BLaER1 (cell line): ENCODE results near the gene CAMK2D.

Source experiments
- H3K27ac ChIP-seq: shearing (Covaris generic); formaldehyde crosslinking; 2 replicates; pipeline ENCODE4 v1.8.1; 2022
- H3K27me3 ChIP-seq: shearing (Covaris generic); formaldehyde crosslinking; 2 replicates; pipeline ENCODE4 v1.8.1; 2022
- H3K36me3 ChIP-seq: shearing (Covaris generic); formaldehyde crosslinking; 2 replicates; pipeline ENCODE4 v1.8.1; 2022
- H3K4me1 ChIP-seq: shearing (Covaris generic); formaldehyde crosslinking; 2 replicates; pipeline ENCODE4 v1.8.1; 2022
- H3K4me2 ChIP-seq: shearing (Covaris generic); formaldehyde crosslinking; 2 replicates; pipeline ENCODE4 v1.8.1; 2022
- H3K4me3 ChIP-seq: shearing (Covaris generic); formaldehyde crosslinking; 2 replicates; pipeline ENCODE4 v1.8.1; 2022
- H3K9ac ChIP-seq: shearing (Covaris generic); formaldehyde crosslinking; 2 replicates; pipeline ENCODE4 v1.8.1; 2022
- H3K9me3 ChIP-seq: shearing (Covaris generic); formaldehyde crosslinking; 2 replicates; pipeline ENCODE4 v1.8.1; 2022
- H4K20me1 ChIP-seq: shearing (Covaris generic); formaldehyde crosslinking; 2 replicates; pipeline ENCODE4 v1.8.1; 2022
- Cebpa-rat ChIP-seq: shearing (Covaris generic); IDR thresholded peaks from 2 replicates; pipeline ENCODE4 v1.8.1; 2022

Gene CAMK2D

DNA sequence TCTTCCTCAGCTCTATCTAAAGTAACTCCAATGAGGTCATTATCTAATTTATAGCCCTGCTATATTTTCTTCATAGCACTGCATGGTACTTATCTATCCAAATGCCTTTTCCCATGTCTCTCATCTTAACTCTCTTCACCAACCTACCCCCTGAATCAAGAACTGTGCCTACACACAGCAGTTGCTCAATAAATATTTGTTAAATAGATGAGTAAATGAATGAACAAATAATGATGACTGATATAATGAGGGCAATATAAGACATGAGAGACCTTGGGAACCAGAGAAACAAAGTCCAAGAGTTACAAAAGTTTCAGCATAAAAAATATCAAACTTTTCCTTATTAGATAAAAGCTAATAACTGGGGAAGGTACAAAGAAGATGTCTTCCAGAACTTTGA is 19.6 kb downstream of the CAMK2D start:
- TF ChIP-seq Cebpa-rat = no peak
- peaks cover 16% of the 10 kb centered on the region; the same call in 1 of the 2 replicates for H3K4me1 ChIP-seq
- H3K4me3 ChIP-seq = no peak overlapping the region
- H3K27me3 ChIP-seq = no peaks in the 10 kb centered on the region
- no peak overlapping the region for H3K9ac ChIP-seq
- H4K20me1 ChIP-seq = peaks cover 77% of the 10 kb centered on the region
- no peak overlapping the region for H3K4me2 ChIP-seq
- no peaks in the 10 kb centered on the region for H3K9me3 ChIP-seq
- no peak overlapping the region for H3K27ac ChIP-seq
- peaks cover 54% of the 10 kb centered on the region for H3K36me3 ChIP-seq

DNA sequence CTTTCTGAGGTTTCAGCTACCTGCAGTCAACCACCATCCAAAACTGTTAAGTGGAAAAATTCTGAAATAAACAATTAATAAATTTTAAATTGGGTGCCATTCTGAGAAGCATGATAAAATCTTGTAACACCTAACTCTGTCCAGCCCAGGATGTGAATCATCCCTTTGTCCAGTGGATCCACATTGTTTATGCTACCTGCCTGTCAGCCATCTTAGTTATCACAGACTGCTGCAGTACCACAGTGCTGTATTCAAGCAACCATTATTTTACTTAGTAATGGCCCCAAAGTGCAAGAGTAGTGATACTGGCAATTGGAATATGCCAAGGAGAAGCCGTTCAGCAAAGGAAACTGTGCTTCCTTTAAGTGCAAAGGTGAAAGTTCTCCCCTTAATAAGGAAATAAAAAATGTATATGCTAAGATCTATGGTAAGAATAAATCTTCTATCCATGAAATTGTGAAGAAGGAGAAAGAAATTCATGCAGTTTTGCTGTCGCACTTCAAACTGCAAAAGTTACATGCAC is 20.6 kb downstream of the CAMK2D start:
- Histone ChIP-seq H4K20me1 (peaks cover 84% of the 10 kb centered on the region), H3K27ac (no peak overlapping the region), H3K4me1 (peaks cover 16% of the 10 kb centered on the region; the same call in 1 of the 2 replicates), H3K4me2 (no peak overlapping the region), H3K4me3 (no peak overlapping the region), H3K9ac (no peak overlapping the region), H3K27me3 (no peaks in the 10 kb centered on the region), H3K9me3 (no peaks in the 10 kb centered on the region), H3K36me3 (peaks cover 48% of the 10 kb centered on the region)
- no peak for TF ChIP-seq Cebpa-rat

DNA sequence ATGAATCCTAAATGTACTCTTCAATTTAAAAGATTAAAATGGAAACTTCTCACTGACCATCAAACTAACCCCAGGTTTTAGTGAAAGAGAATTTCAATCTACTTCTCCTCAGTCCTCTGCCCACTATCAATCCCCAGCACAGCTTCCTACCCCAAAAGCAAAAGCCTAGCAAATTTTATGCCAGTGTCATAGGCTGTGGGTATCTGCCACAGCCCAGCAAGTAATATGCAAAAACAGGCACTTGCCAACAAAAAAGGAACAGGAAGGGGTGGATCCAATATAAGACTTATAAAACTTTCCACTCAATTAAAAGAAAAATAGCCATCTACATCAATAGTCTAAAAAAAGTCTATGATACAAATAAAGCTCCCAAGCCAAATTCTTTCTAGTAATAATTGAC is 22.3 kb downstream of the CAMK2D start:
- peak overlapping the region; percentile 10; the same call in 1 of the 2 replicates for H3K4me2 ChIP-seq

DNA sequence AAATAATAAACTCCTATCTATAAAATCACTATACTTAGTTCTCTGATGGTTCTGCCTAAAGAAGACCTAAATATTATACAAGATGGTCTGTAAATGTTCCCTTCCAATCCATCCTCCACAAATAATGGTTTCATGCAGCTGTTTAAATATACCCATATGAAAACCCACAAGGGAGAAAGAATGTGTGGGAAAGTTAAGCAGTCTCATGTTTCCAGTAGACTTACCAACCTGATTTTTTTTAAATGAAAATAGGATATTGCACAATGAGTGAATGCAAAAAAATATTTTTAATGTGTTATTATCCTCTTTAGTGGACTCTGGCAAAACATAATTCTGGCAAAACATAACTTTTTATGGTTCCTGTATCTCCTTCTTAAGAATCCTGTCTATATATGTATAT is 23.3 kb downstream of the CAMK2D start:
- peaks cover 28% of the 10 kb centered on the region; the same call in 1 of the 2 replicates for H3K36me3 ChIP-seq

More for the DNA sequence above, 22.3 kb downstream of the CAMK2D start:
- peaks cover 85% of the 10 kb centered on the region for H4K20me1 ChIP-seq
- no peak overlapping the region for H3K27ac ChIP-seq
- no peak overlapping the region for H3K4me3 ChIP-seq
- peaks cover 16% of the 10 kb centered on the region; the same call in 1 of the 2 replicates for H3K4me1 ChIP-seq
- no peaks in the 10 kb centered on the region for H3K9me3 ChIP-seq
- H3K9ac ChIP-seq = no peak overlapping the region
- TF ChIP-seq Cebpa-rat = no peak
- no peaks in the 10 kb centered on the region for H3K27me3 ChIP-seq
- H3K36me3 ChIP-seq = peaks cover 38% of the 10 kb centered on the region; the same call in 1 of the 2 replicates

DNA sequence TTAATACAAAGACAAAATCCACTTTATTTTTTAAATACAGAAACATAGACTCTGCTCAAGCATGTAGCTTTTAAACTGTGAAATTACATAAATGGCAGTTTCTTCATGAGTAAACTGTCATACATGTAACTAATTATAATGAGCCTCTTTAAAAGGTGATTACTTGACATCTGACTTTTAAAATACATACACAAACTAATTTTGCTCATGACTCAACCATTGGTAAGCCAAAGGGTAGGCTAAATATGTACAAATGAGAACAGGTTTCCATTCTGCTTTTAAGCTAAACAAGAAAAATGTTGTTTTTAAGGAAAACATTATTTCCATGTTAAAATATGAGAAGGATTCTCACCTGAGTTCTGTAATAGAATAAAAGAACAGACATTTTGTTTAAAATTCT is 27.9 kb downstream of the CAMK2D start:
- H3K4me2 ChIP-seq = no peak overlapping the region
- H3K9ac ChIP-seq = no peak overlapping the region
- H3K9me3 ChIP-seq = no peaks in the 10 kb centered on the region
- H3K27me3 ChIP-seq = no peaks in the 10 kb centered on the region
- H3K27ac ChIP-seq = no peak overlapping the region
- no peaks in the 10 kb centered on the region; the same call in 1 of the 2 replicates for H3K4me1 ChIP-seq
- H4K20me1 ChIP-seq = peaks cover 83% of the 10 kb centered on the region
- peaks cover 39% of the 10 kb centered on the region for H3K36me3 ChIP-seq
- TF ChIP-seq Cebpa-rat = no peak
- H3K4me3 ChIP-seq = no peak overlapping the region

More for the DNA sequence above, 23.3 kb downstream of the CAMK2D start:
- peaks cover 12% of the 10 kb centered on the region; the same call in 1 of the 2 replicates for H3K4me1 ChIP-seq
- no peak overlapping the region for H3K4me3 ChIP-seq
- H4K20me1 ChIP-seq = peaks cover 85% of the 10 kb centered on the region
- no peak overlapping the region for H3K9ac ChIP-seq
- TF ChIP-seq Cebpa-rat = no peak
- no peaks in the 10 kb centered on the region for H3K9me3 ChIP-seq
- no peaks in the 10 kb centered on the region for H3K27me3 ChIP-seq
- H3K27ac ChIP-seq = no peak overlapping the region
- no peak overlapping the region for H3K4me2 ChIP-seq

DNA sequence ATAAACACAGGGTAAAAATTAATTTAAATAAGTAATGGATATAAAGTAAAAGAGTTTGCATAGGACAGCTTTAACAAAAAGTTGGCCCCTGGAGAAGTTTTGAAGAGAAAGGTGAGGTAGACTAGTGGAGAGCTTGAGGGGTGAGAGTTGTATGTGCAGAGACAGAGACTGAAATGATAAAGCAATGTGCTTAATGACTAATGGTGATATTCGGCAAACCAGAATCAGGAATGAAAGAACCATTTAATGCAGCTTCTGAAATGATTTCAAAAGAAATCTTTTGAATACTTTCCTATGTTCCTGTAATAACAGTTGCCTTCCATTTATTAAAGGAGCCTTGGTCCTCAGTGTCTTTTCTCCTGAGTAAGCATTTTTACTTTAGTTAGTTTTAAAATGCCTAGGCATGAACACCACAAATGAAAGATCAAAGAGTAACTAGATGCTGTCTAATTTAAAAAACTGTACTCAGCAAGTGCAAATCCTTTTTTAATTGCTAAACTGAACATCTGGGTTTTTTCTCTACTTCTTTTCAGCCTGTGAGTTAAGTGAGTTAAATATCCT is 28.5 kb downstream of the CAMK2D start:
- Histone ChIP-seq H3K9me3 (no peaks in the 10 kb centered on the region), H3K4me3 (no peak overlapping the region), H3K4me2 (no peak overlapping the region), H3K4me1 (peaks cover 5% of the 10 kb centered on the region; the same call in 1 of the 2 replicates), H3K9ac (no peak overlapping the region), H3K27ac (no peak overlapping the region), H3K36me3 (peaks cover 40% of the 10 kb centered on the region), H4K20me1 (peaks cover 89% of the 10 kb centered on the region), H3K27me3 (no peaks in the 10 kb centered on the region)
- TF ChIP-seq Cebpa-rat = no peak

DNA sequence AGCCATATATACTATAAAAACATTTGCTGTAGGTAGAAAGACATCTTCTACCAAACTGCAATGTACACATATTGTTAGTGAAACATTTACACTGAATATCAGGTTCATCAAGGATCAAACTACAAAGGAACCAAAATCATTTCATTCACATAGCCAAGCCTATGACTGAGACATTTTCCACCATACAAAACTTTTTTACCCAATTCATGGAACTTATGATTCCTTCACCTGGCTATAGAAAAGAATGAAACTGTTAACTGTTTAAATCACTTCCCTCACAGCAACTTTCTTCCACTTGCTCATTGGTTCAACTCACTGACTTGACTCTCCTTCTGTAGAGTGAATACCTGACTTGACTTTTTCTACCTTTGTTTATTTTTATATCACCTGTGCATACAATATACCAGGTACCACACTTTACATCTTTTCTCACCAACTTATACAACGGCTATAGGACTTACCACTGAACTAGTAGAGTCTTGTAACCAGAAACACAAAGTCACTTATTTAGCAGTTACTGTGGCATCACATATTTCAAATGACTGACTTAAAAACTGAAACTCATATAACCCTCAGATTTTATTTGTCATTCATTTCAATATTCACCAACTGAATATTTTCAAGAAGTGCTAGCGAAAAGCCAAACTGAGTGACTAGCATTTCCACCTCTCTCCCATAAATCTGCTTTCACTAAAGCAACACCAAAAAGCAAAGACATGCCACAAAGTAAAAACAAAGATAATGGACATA is 30.9 kb downstream of the CAMK2D start:
- Histone ChIP-seq H3K27me3 (no peaks in the 10 kb centered on the region), H4K20me1 (peaks cover 95% of the 10 kb centered on the region), H3K4me3 (no peak overlapping the region), H3K27ac (no peak overlapping the region), H3K4me1 (peaks cover 8% of the 10 kb centered on the region; the same call in 1 of the 2 replicates), H3K9me3 (no peaks in the 10 kb centered on the region), H3K4me2 (no peak overlapping the region), H3K36me3 (peaks cover 40% of the 10 kb centered on the region), H3K9ac (no peak overlapping the region)
- TF ChIP-seq Cebpa-rat = no peak

DNA sequence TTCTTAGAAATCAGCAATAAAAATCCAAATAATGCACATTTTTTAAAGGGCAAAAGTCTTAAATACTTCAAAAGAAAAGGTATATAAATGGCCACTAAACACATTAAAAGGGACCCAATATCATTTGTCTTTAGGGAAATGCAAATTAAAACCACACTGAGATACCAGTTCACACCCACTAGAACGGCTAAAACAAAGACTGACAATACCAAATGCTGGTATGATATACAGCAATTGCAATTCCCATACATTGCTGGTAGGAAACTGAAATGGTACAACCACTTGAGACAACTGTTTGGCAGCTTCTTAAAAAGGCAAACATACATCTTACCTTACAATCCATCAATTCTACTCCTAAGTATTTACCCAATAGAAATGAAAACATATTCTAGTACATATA is 33.7 kb downstream of the CAMK2D start:
- Histone ChIP-seq H3K4me2 (no peak overlapping the region), H3K36me3 (peaks cover 33% of the 10 kb centered on the region), H3K4me3 (no peak overlapping the region), H3K9me3 (no peaks in the 10 kb centered on the region), H3K4me1 (peaks cover 9% of the 10 kb centered on the region), H3K27me3 (no peaks in the 10 kb centered on the region), H3K9ac (no peak overlapping the region), H4K20me1 (peaks cover 90% of the 10 kb centered on the region), H3K27ac (no peak overlapping the region)
- TF ChIP-seq Cebpa-rat = no peak

DNA sequence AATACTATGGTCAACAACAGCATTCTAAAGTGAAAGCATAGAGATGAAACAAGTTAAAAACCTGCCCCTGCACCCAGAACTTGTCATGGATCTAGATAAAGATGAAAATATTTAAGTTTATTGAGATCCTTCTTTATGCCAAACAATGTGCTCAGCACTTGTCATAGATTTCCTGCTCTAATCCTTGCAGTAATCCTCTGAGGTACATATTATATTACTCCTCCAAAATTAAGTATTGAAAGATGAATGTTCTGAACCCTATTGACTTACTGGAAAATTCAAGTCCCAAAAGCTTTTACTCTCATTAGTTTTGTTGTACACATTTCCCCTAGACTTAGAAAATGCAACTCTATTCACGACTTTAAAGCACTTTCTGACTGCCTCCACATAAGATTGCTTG is 35.6 kb downstream of the CAMK2D start:
- TF ChIP-seq Cebpa-rat = no peak
- no peak overlapping the region for H3K27ac ChIP-seq
- no peak overlapping the region for H3K4me3 ChIP-seq
- H4K20me1 ChIP-seq = peaks cover 92% of the 10 kb centered on the region
- H3K4me2 ChIP-seq = no peak overlapping the region
- no peaks in the 10 kb centered on the region for H3K9me3 ChIP-seq
- H3K27me3 ChIP-seq = no peaks in the 10 kb centered on the region
- no peak overlapping the region for H3K9ac ChIP-seq
- peaks cover 24% of the 10 kb centered on the region for H3K4me1 ChIP-seq
- H3K36me3 ChIP-seq = peaks cover 22% of the 10 kb centered on the region

DNA sequence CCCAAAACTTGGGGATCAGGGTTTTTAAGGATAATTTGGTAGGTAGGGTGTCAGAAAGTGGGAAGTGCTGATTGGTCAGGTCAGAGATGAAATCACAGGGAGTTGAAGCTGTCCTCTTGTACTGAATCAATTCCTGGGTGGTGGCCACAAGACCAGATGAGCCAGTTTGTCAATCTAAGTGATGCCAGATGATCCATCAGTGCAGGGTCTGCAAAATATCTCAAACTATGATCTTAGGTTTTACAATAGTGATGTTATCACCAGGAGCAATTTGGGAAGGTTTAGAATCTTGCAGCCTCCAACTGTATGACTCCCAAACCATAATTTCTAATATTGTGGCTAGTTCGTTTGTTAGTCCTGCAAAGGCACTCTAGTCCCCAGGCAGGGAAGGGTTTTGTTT is 43.3 kb downstream of the CAMK2D start:
- Histone ChIP-seq H3K9ac (no peak overlapping the region), H3K4me1 (peaks cover 17% of the 10 kb centered on the region), H3K9me3 (no peaks in the 10 kb centered on the region), H3K27ac (no peak overlapping the region), H3K4me2 (no peak overlapping the region), H3K4me3 (no peak overlapping the region), H3K36me3 (peaks cover 24% of the 10 kb centered on the region), H4K20me1 (peaks cover 83% of the 10 kb centered on the region), H3K27me3 (no peaks in the 10 kb centered on the region)
- TF ChIP-seq Cebpa-rat = no peak
